Body of pancreas (tissue), 4 donors: ENCODE results near the gene NEURL4.

Experiments
- POLR2A ChIP-seq, 3 donors: fragments of 450-650 bp; IDR thresholded peaks; one replicate each; pipeline ENCODE4 v1.6.1; 2016; ENCODE audit warnings: antibody characterized with exemption in 3 of 3, mild to moderate bottlenecking in 2 of 3
- TF ChIP-seq, protein P1 (sequence below), 7 experiments: fragments of 450-650 bp in 4 of 7; fragments of 200-600 bp in 3 of 7; sonication (generic) in 3 of 7; IDR thresholded peaks; one replicate each; pipeline ENCODE4 v1.5.1; 2016 to 2019; ENCODE audit warnings: antibody characterized with exemption in 7 of 7

DNA sequence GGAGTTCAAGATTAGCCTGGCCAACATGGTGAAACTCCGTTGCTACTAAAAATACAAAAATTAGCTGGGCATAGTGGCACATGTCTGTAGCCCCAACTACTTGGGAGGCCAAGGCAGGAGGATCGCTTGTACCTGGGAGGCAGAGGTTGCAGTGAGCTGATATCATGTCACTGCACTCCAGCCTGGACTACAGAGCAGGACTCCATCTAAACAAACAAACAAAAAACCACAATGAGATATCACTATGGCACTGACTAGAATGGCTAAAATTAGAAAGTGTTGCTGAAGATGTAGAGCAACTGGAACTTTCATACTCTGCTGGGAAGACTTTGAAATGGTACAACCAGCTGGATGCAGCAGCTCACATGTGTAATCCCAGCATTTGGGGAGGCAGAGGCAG, 45.2 kb upstream of the NEURL4 start:
- TF ChIP-seq, protein P1, sequence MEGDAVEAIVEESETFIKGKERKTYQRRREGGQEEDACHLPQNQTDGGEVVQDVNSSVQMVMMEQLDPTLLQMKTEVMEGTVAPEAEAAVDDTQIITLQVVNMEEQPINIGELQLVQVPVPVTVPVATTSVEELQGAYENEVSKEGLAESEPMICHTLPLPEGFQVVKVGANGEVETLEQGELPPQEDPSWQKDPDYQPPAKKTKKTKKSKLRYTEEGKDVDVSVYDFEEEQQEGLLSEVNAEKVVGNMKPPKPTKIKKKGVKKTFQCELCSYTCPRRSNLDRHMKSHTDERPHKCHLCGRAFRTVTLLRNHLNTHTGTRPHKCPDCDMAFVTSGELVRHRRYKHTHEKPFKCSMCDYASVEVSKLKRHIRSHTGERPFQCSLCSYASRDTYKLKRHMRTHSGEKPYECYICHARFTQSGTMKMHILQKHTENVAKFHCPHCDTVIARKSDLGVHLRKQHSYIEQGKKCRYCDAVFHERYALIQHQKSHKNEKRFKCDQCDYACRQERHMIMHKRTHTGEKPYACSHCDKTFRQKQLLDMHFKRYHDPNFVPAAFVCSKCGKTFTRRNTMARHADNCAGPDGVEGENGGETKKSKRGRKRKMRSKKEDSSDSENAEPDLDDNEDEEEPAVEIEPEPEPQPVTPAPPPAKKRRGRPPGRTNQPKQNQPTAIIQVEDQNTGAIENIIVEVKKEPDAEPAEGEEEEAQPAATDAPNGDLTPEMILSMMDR (IDR thresholded peaks at IDR 0.05): no peak
- no peak for TF ChIP-seq POLR2A (IDR thresholded peaks at IDR 0.05)
